HEK293T (cell line): ENCODE measurements around the gene ABHD5.

Experiments used
- CTCF ChIA-PET: fragments of 350-600 bp; formaldehyde crosslinking; extraction: SDS; loops from one replicate; lab custom pipeline; 2021; ENCODE audit warnings: antibody characterized with exemption, inconsistent platforms; lab: Yijun Ruan, JAX
- POLR2A ChIA-PET: fragments of 350-600 bp; formaldehyde crosslinking; extraction: SDS; loops from one replicate; lab custom pipeline; 2020; ENCODE audit warnings: antibody characterized with exemption, inconsistent platforms; lab: Yijun Ruan, JAX
- DNase-seq: peaks from one replicate; pipeline ENCODE4 v3.0.0; 2012; ENCODE audit warnings: mixed read lengths; ENCODE audit errors: extremely low spot score
- ARNT ChIP-seq: fragments of 450-650 bp; IDR thresholded peaks from 2 replicates; pipeline ENCODE4 v1.6.1; 2017; ENCODE audit warnings: mild to moderate bottlenecking
- BHLHE40 ChIP-seq: fragments of 450-650 bp; IDR thresholded peaks from 2 replicates; pipeline ENCODE4 v1.6.1; 2016; ENCODE audit warnings: mild to moderate bottlenecking, moderate library complexity, borderline replicate concordance
- CTBP1 ChIP-seq: fragments of 450-650 bp; IDR thresholded peaks from 2 replicates; pipeline ENCODE4 v1.6.1; 2016; ENCODE audit warnings: borderline replicate concordance
- ELF4 ChIP-seq: fragments of 450-650 bp; IDR thresholded peaks from 2 replicates; pipeline ENCODE4 v1.6.1; 2017; ENCODE audit warnings: antibody characterized with exemption
- FOXA1 ChIP-seq: fragments of 450-650 bp; IDR thresholded peaks from 2 replicates; pipeline ENCODE4 v1.6.1; 2016; ENCODE audit warnings: mild to moderate bottlenecking
- FOXK2 ChIP-seq: fragments of 450-650 bp; IDR thresholded peaks from 2 replicates; pipeline ENCODE4 v1.6.1; 2016; ENCODE audit warnings: mild to moderate bottlenecking
- FOXM1 ChIP-seq: fragments of 450-650 bp; IDR thresholded peaks from 2 replicates; pipeline ENCODE4 v1.6.1; 2017; ENCODE audit warnings: mild to moderate bottlenecking, borderline replicate concordance
- HDGF ChIP-seq: fragments of 450-650 bp; IDR thresholded peaks from 2 replicates; pipeline ENCODE4 v1.6.1; 2017; ENCODE audit warnings: antibody characterized with exemption, borderline replicate concordance
- L3MBTL2 ChIP-seq: fragments of 450-650 bp; conservative IDR thresholded peaks from 2 replicates; pipeline ENCODE4 v1.6.1; 2016; ENCODE audit warnings: mild to moderate bottlenecking
- LEF1 ChIP-seq: fragments of 450-650 bp; IDR thresholded peaks from 2 replicates; pipeline ENCODE4 v1.6.1; 2017; ENCODE audit warnings: mild to moderate bottlenecking, borderline replicate concordance
- NFRKB ChIP-seq: fragments of 450-650 bp; IDR thresholded peaks from 2 replicates; pipeline ENCODE4 v1.6.1; 2016; ENCODE audit warnings: mild to moderate bottlenecking, moderate library complexity
- SP1 ChIP-seq: fragments of 450-650 bp; IDR thresholded peaks from 2 replicates; pipeline ENCODE4 v1.6.1; 2017
- SUZ12 ChIP-seq: fragments of 450-650 bp; IDR thresholded peaks from 2 replicates; pipeline ENCODE4 v1.6.1; 2016; ENCODE audit warnings: mild to moderate bottlenecking
- TARDBP ChIP-seq: fragments of 450-650 bp; IDR thresholded peaks from 2 replicates; pipeline ENCODE4 v1.6.1; 2016
- ZNF384 ChIP-seq: fragments of 450-650 bp; IDR thresholded peaks from 2 replicates; pipeline ENCODE4 v1.6.1; 2016
- TF ChIP-seq, protein P1 (sequence below): fragments of 450-650 bp; IDR thresholded peaks from 2 replicates; pipeline ENCODE4 v1.6.1; 2016

The ABHD5 gene

GRCh38 chr3:43695443-43695842, 4.7 kb downstream of the ABHD5 start:
- POLR2A ChIA-PET: no interaction called here
- no peak for DNase-seq
- CTCF ChIA-PET: no interaction called here
- TF ChIP-seq ARNT: no peak

DNA sequence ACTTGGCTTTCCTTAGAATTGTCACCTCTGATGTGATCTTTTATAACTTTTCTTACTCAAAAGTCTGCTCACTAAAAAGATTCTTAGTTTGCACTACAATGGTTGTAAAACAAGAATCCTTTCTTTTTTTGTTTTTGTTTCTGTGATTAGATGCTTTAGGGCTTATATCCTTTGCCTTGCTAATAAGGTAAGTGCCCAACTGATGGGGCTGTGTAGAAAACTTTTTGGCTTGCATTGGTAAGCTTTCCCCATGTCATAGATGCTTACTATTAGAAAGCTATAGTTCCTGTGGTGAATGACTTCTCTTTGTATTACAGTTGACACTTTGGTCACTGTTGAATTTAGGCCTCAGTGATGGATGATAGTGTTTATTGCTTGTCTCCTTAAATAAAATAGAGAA, 5.1 kb downstream of the ABHD5 start:
- TF ChIP-seq L3MBTL2: no peak
- TF ChIP-seq ELF4: no peak
- TF ChIP-seq CTBP1: no peak
- no peak for TF ChIP-seq SP1
- TF ChIP-seq FOXM1: no peak
- TF ChIP-seq, protein P1, sequence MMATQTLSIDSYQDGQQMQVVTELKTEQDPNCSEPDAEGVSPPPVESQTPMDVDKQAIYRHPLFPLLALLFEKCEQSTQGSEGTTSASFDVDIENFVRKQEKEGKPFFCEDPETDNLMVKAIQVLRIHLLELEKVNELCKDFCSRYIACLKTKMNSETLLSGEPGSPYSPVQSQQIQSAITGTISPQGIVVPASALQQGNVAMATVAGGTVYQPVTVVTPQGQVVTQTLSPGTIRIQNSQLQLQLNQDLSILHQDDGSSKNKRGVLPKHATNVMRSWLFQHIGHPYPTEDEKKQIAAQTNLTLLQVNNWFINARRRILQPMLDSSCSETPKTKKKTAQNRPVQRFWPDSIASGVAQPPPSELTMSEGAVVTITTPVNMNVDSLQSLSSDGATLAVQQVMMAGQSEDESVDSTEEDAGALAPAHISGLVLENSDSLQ: no peak
- TF ChIP-seq ZNF384: no peak
- no peak for TF ChIP-seq LEF1
- no peak for TF ChIP-seq TARDBP
- TF ChIP-seq BHLHE40: no peak
- POLR2A ChIA-PET: no interaction called here
- CTCF ChIA-PET: no interaction called here
- no peak for DNase-seq

GRCh38 chr3:43696441-43696840, 5.7 kb downstream of the ABHD5 start:
- TF ChIP-seq ELF4 (no peak), SUZ12 (no peak)
- POLR2A ChIA-PET: no interaction called here
- no peak for DNase-seq
- CTCF ChIA-PET: no interaction called here

DNA sequence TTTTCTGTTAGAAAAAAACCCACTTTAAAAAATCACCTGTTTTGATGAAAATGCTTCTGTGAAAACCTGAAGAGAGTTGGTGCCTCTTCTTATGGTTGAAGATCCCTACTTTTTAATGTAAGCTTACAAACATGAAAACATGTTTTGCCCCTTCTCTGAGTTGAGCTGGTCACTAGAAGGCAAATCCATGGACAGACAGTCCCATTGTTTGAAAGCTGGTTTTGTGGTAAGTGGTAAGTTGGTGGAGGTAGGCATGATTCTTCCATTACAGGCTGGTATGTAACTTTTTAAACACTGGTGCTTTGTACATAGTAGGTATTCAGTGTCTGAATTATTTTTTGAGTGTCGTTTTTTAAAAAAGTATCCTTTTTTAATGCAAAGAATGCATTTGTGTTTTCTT, 6.1 kb downstream of the ABHD5 start:
- POLR2A ChIA-PET: no interaction called here
- CTCF ChIA-PET: no interaction called here

GRCh38 chr3:43699864-43700263, 9.1 kb downstream of the ABHD5 start:
- DNase-seq: peak; percentile 9
- POLR2A ChIA-PET: no interaction called here
- CTCF ChIA-PET: no interaction called here
- no peak for TF ChIP-seq SUZ12
- TF ChIP-seq BHLHE40: no peak
- no peak for TF ChIP-seq CTBP1
- no peak for TF ChIP-seq LEF1

More for the DNA sequence above, 6.1 kb downstream of the ABHD5 start:
- no peak for DNase-seq
- TF ChIP-seq, protein P1: no peak
- TF ChIP-seq FOXM1 (no peak), ELF4 (no peak), FOXA1 (no peak), TARDBP (no peak), LEF1 (no peak), L3MBTL2 (no peak), FOXK2 (no peak), NFRKB (no peak), CTBP1 (no peak), SP1 (no peak), SUZ12 (no peak), ARNT (no peak), ZNF384 (no peak), BHLHE40 (no peak)

DNA sequence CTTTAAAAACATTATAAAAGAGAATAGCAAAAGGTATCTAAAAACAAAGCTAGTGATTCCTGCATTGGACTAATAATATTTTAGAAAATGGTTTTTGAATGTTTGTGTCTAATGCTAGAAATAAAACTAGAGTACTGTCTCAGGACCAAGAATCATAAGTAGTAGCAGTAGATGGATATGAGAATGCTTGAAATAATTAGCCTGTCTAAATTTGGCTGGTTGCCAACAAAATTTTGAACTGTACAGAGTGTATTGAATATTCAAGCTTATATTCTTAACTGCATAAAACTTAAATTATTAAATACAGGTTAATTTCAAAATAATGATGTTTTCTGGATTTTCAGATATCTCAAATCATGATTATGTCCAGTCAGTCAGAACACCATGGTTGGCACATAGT, 14.0 kb downstream of the ABHD5 start:
- no peak for DNase-seq
- CTCF ChIA-PET: no interaction called here
- POLR2A ChIA-PET: no interaction called here

DNA sequence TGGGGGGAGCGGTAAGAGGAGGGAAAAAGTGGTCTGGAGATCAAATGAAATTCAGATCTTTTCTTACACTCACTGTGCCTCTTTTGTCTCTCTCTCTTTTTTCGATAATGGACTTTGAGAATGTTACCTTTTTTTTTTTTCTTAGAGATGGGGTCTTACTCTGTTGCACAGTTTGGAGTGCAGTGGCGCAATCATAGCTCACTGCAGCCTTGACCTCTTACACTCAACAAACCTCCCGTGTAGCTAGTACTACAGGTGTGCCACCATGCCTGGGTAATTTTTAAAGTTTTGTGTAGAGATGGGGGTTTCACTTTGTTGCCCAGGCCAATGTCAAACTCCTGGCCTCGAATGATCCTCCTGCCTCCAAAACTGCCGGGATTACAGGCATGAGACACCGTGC, 15.6 kb downstream of the ABHD5 start:
- ChIA-PET POLR2A (interaction anchor here (1.5 kb wide), 1 partner anchor 15 kb away, joined by 4 read pairs; no protein-coding TSS in a partner anchor), CTCF (interaction anchor here (0.7 kb wide), 1 partner anchor 58 kb away, joined by 3 read pairs; no protein-coding TSS in a partner anchor)
- no peak for DNase-seq
- TF ChIP-seq ELF4: no peak
- TF ChIP-seq FOXM1: no peak
- TF ChIP-seq ARNT: no peak
- TF ChIP-seq L3MBTL2: no peak
- no peak for TF ChIP-seq SP1
- TF ChIP-seq BHLHE40: no peak
- TF ChIP-seq CTBP1: no peak
- TF ChIP-seq NFRKB: no peak
- TF ChIP-seq HDGF: no peak
- no peak for TF ChIP-seq FOXA1
- no peak for TF ChIP-seq LEF1
- no peak for TF ChIP-seq FOXK2
- no peak for TF ChIP-seq TARDBP
- TF ChIP-seq, protein P1: no peak
- no peak for TF ChIP-seq SUZ12

More for the DNA sequence above, 14.0 kb downstream of the ABHD5 start:
- no peak for TF ChIP-seq FOXM1
- no peak for TF ChIP-seq LEF1
- no peak for TF ChIP-seq NFRKB
- TF ChIP-seq SUZ12: no peak
- no peak for TF ChIP-seq FOXK2
